OCI-LY3 (cell line): ENCODE results near the gene ATOH8.

Source experiments
- H2AFZ ChIP-seq: fragments of 200-600, 300-600 bp; shearing (Covaris generic); 2 replicates; pipeline ENCODE4 v1.6.0; 2014; ENCODE audit warnings: antibody characterized with exemption, low read depth, low read length
- H3K27ac ChIP-seq: fragments of 200-600, 300-600 bp; sonication (generic); 2 replicates; pipeline ENCODE4 v1.5.1; 2014; ENCODE audit warnings: mild to moderate bottlenecking, low read length, moderate library complexity, mixed read lengths
- H3K27me3 ChIP-seq: fragments of 200-600, 300-600 bp; sonication (generic); 2 replicates; pipeline ENCODE4 v1.6.1; 2014; ENCODE audit warnings: low read depth, low read length, mixed read lengths
- H3K36me3 ChIP-seq: fragments of 200-600, 300-600 bp; sonication (generic); replicated peaks from 2 replicates; pipeline ENCODE3; 2014; ENCODE audit warnings: low read depth, low read length, mixed read lengths
- H3K4me1 ChIP-seq: fragments of 300-600, 200-600 bp; sonication (generic); 2 replicates; pipeline ENCODE4 v1.6.1; 2014; ENCODE audit warnings: low read length, mixed read lengths
- H3K4me2 ChIP-seq: fragments of 200-600, 300-600 bp; sonication (generic); 2 replicates; pipeline ENCODE4 v1.6.1; 2014; ENCODE audit warnings: low read length, mixed read lengths
- H3K4me3 ChIP-seq: fragments of 300-600, 200-600 bp; sonication (generic); 2 replicates; pipeline ENCODE4 v1.5.1; 2014; ENCODE audit warnings: antibody characterized with exemption, mild to moderate bottlenecking, low read length, moderate library complexity
- H3K79me2 ChIP-seq: fragments of 300-600, 200-600 bp; shearing (Covaris generic); 2 replicates; pipeline ENCODE4 v1.6.1; 2014; ENCODE audit warnings: mild to moderate bottlenecking, low read length, mixed read lengths
- H3K9ac ChIP-seq: fragments of 300-600, 200-600 bp; shearing (Covaris generic); 2 replicates; pipeline ENCODE4 v1.6.0; 2014; ENCODE audit warnings: mild to moderate bottlenecking, low read length, moderate library complexity
- H3K9me3 ChIP-seq: fragments of 200-600, 300-600 bp; shearing (Covaris generic); 2 replicates; pipeline ENCODE4 v1.6.1; 2014; ENCODE audit warnings: low read length, mixed read lengths; ENCODE audit not compliant: insufficient read depth
- H4K20me1 ChIP-seq: fragments of 200-600, 300-600 bp; sonication (generic); 2 replicates; pipeline ENCODE4 v1.6.1; 2016; ENCODE audit warnings: low read length, mixed read lengths; ENCODE audit not compliant: insufficient read depth
- CTCF ChIP-seq: fragments of 200-600, 300-600 bp; sonication (generic); IDR thresholded peaks from 2 replicates; pipeline ENCODE4 v1.5.1; 2014; ENCODE audit warnings: antibody characterized with exemption, low read length, low read depth
- EZH2phosphoT487 ChIP-seq: fragments of 200-600 bp; shearing (Covaris generic); IDR thresholded peaks from 2 replicates; pipeline ENCODE4 v1.6.1; 2018; ENCODE audit warnings: antibody characterized with exemption, mixed run types, low read depth

Gene ATOH8

GRCh38 chr2:85785871-85786270 lies 32.1 kb downstream of the ATOH8 start:
- Histone ChIP-seq H4K20me1 (no peaks in the 10 kb centered on the region), H3K27ac (no peak overlapping the region), H3K4me3 (no peak overlapping the region), H3K27me3 (peaks cover 8% of the 10 kb centered on the region), H3K9ac (no peak overlapping the region), H2AFZ (no peak overlapping the region), H3K4me2 (no peak overlapping the region), H3K4me1 (no peaks in the 10 kb centered on the region), H3K79me2 (no peaks in the 10 kb centered on the region), H3K9me3 (no peaks in the 10 kb centered on the region), H3K36me3 (no peaks in the 10 kb centered on the region)
- TF ChIP-seq EZH2phosphoT487 (no peak), CTCF (no peak)

DNA sequence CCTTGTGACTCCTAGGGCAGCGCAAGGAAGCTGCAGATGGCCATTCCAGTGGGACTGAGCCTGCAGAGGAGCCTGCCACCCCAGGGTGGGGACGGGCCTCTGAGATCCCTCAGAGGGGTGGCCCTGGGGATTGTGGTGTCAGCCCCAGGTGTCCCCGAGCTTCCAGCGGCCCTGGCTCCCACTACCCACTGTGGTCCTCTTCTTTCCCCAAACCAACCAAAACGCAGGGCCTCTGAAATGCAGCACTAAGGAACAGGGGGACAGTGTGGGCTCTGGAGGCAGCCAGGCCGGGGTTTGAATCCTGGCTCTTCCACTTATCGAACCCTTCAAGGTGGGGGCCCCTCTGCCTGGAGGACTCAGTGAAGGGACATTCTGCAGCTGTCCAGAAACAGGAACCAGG lies 32.7 kb downstream of the ATOH8 start:
- peaks cover 14% of the 10 kb centered on the region for H3K27me3 ChIP-seq
- no peak overlapping the region for H3K4me3 ChIP-seq
- H3K4me2 ChIP-seq: no peak overlapping the region
- no peak overlapping the region for H2AFZ ChIP-seq
- no peaks in the 10 kb centered on the region for H3K4me1 ChIP-seq
- H3K9me3 ChIP-seq: no peaks in the 10 kb centered on the region
- no peaks in the 10 kb centered on the region for H4K20me1 ChIP-seq
- no peak overlapping the region for H3K27ac ChIP-seq
- H3K9ac ChIP-seq: no peak overlapping the region
- H3K79me2 ChIP-seq: no peaks in the 10 kb centered on the region
- TF ChIP-seq EZH2phosphoT487 (no peak), CTCF (no peak)
- no peaks in the 10 kb centered on the region for H3K36me3 ChIP-seq

- Histone ChIP-seq H3K4me2 (no peak overlapping the region), H2AFZ (no peak overlapping the region), H3K79me2 (no peaks in the 10 kb centered on the region), H3K36me3 (no peaks in the 10 kb centered on the region), H3K27ac (no peak overlapping the region), H3K9ac (no peak overlapping the region), H3K4me1 (no peaks in the 10 kb centered on the region), H3K4me3 (no peak overlapping the region), H3K27me3 (peaks cover 18% of the 10 kb centered on the region), H3K9me3 (no peaks in the 10 kb centered on the region), H4K20me1 (no peaks in the 10 kb centered on the region)
- TF ChIP-seq EZH2phosphoT487 (no peak), CTCF (no peak)
These were observed 33.1 kb downstream of the ATOH8 start for GRCh38 chr2:85786865-85787264.

DNA sequence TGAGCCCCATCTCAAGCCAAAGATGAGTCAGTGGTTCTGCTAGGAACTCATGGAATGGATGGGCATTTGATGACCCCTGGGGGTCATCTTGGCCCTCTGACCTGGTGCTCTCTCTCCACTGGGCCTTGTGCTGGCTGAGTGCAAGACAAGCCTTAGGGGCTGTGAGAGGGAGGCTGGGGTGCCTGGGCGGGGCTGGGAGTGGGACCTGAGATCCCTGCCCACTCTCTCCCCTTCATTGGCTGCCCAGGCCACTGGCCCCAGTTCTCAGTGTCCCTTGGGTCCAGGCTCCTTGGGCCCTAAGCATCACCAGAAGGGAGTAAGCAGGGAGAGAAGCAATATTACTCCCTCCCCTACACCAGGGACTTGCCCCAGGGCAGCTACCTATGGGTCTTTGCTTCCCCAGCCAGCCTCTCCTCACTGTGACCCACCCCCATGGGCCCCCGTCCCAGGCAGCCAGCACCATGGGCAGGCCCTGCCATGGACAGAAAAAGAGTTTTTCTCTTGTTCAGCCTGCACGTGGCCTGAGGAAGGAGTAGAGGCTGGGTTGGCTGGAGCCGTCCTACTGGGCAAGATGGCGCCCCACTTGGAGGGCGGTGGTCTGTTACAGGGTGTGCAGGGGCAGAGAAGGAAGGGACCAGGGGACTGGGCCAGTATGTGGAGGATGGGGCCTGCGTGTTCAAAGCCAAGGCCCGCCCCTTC lies 33.6 kb downstream of the ATOH8 start:
- TF ChIP-seq CTCF (no peak), EZH2phosphoT487 (no peak)
- H3K79me2 ChIP-seq: no peaks in the 10 kb centered on the region
- no peak overlapping the region for H3K9ac ChIP-seq
- no peaks in the 10 kb centered on the region for H3K36me3 ChIP-seq
- H3K27me3 ChIP-seq: peaks cover 19% of the 10 kb centered on the region
- no peak overlapping the region for H3K27ac ChIP-seq
- H3K9me3 ChIP-seq: no peaks in the 10 kb centered on the region
- H2AFZ ChIP-seq: no peak overlapping the region
- no peak overlapping the region for H3K4me3 ChIP-seq
- no peaks in the 10 kb centered on the region for H3K4me1 ChIP-seq
- H3K4me2 ChIP-seq: no peak overlapping the region
- no peaks in the 10 kb centered on the region for H4K20me1 ChIP-seq
